Spleen (tissue), 7 donors: Measurements from ENCODE around the gene CA5A.
A peak's percentile ranks its signal among the peaks of the same experiment; 100 is the strongest.
"Not testable (repeated sequence)": the region's sequence is repeated elsewhere in the genome, so short reads cannot be mapped to it uniquely, and the experiment has no call there.

Source experiments
- POLR2A ChIP-seq, 3 donors: fragments of 450-650 bp; IDR thresholded peaks; one replicate each; pipeline ENCODE4 v1.5.1; 2017; ENCODE audit warnings: antibody characterized with exemption in 3 of 3, mild to moderate bottlenecking in 1 of 3
- POLR2AphosphoS5 ChIP-seq, 3 donors: sonication (generic); formaldehyde crosslinking; IDR thresholded peaks; one replicate each; pipeline ENCODE4 v1.5.1; 2017; ENCODE audit warnings: antibody characterized with exemption in 3 of 3
- TF ChIP-seq, protein P1 (sequence below), 11 experiments: fragments of 200-600 bp in 7 of 11; fragments of 450-650 bp in 4 of 11; sonication (generic) in 4 of 11; IDR thresholded peaks in 8 of 11; conservative IDR thresholded peaks in 3 of 11; 1 replicate in 7 of 11; 2 replicates in 4 of 11; pipeline versions ENCODE4 v1.4.0 to v1.8.0; 2016 to 2021; ENCODE audit warnings: antibody characterized with exemption in 11 of 11, inconsistent platforms in 4 of 11, mild to moderate bottlenecking in 1 of 11
- donor health status: DM: no; HTN: no; CAD: no; lungs with moderate emphysema.
- donor health status: DM: no; HTN: no; CAD: no.
- donor health status: DM: no; HTN: no; CAD: no.

DNA sequence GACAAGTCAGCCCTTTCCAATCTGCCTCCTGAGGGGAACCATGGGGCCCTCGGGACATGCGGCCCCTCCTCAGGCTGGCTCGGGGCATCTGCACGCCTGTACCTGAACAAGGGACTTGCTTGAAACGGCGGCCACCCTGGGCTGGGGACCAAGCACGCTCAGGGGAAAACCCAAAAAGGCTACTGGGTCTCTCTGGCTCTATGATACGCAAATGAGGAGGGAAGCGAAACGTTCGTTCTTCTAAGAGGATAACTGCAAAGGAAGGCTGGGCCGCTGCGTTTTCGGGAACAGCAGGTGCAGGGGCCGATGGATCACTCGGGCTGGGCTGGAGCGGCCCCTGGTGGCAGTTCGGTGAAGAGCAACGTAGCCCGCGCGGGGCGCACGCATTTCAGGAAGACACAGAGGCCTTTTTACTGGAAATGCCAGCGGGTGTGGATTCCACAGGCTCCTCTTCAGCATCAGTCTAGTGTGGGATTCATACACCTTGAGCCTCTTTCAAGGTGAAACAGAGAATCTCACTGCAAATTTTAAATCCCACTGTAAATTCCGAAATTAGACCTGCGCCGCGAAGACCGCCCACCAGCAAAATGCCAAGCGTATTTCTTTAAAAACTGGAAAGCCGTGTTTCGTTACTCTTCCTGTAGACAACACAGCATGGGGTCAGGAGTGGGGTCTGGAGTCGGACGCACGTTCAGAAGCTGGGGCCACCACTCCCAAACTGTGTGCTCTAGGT, 27.0 kb downstream of the CA5A start:
- peak in 2 of 3 donors; percentile 55 for TF ChIP-seq POLR2AphosphoS5 (IDR thresholded peaks at IDR 0.05)
- TF ChIP-seq, protein P1, sequence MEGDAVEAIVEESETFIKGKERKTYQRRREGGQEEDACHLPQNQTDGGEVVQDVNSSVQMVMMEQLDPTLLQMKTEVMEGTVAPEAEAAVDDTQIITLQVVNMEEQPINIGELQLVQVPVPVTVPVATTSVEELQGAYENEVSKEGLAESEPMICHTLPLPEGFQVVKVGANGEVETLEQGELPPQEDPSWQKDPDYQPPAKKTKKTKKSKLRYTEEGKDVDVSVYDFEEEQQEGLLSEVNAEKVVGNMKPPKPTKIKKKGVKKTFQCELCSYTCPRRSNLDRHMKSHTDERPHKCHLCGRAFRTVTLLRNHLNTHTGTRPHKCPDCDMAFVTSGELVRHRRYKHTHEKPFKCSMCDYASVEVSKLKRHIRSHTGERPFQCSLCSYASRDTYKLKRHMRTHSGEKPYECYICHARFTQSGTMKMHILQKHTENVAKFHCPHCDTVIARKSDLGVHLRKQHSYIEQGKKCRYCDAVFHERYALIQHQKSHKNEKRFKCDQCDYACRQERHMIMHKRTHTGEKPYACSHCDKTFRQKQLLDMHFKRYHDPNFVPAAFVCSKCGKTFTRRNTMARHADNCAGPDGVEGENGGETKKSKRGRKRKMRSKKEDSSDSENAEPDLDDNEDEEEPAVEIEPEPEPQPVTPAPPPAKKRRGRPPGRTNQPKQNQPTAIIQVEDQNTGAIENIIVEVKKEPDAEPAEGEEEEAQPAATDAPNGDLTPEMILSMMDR (IDR thresholded peaks at IDR 0.05 in 8 of 11, conservative IDR thresholded peaks at IDR 0.05 in 3 of 11) = peak; percentile 51 to 96 (median 88)
- TF ChIP-seq POLR2A (IDR thresholded peaks at IDR 0.05) = not testable (repeated sequence)
